Panc1 (cell line): ENCODE data around the gene PHF23. TPM values are rescaled to one million over a fixed set of nuclear protein-coding genes. Genes with fewer than 3 reads are reported as not detected.

Experiments
- ATAC-seq: fragments of 200-7000 bp; cut with Tn5 transposase; 2 replicates; pipeline ENCODE4 v1.9.1; 2020; ENCODE audit warnings: mild to moderate bottlenecking, moderate library complexity
- BruUV-seq: library from RNA; stranded (reverse); fragments of 400-500 nt; replicated peaks from 2 replicates; lab custom pipeline; 2021; lab: Mats Ljungman, UMichigan
- CTCF ChIA-PET: fragments of 300-600 bp; sonication (Branson Sonifier 250); formaldehyde crosslinking; loops from one replicate; lab custom pipeline; 2022; ENCODE audit warnings: antibody characterized with exemption; lab: Charles Lee
- POLR2A ChIA-PET: fragments of 300-600 bp; sonication (Branson Sonifier 250); formaldehyde crosslinking; loops from one replicate; lab custom pipeline; 2022; ENCODE audit warnings: antibody characterized with exemption; lab: Charles Lee
- DNase-seq: peaks from one replicate; pipeline ENCODE4 v3.0.0-alpha.2; 2010; ENCODE audit warnings: low read depth, low spot score
- H3K27ac ChIP-seq: 2 replicates; pipeline ENCODE4 v1.5.1; 2011; ENCODE audit warnings: mild to moderate bottlenecking, low read length, inconsistent platforms
- H3K27me3 ChIP-seq: fragments of 200-500 bp; sonication (Bioruptor generic); 2 replicates; pipeline ENCODE4 v1.6.0; 2014; ENCODE audit warnings: low read length, inconsistent platforms; ENCODE audit not compliant: control insufficient read depth, insufficient read depth
- H3K36me3 ChIP-seq: fragments of 200-500 bp; sonication (Bioruptor generic); 2 replicates; pipeline ENCODE4 v1.5.1; 2014; ENCODE audit warnings: inconsistent platforms, mild to moderate bottlenecking, low read length, moderate library complexity; ENCODE audit not compliant: control insufficient read depth, insufficient read depth
- H3K4me1 ChIP-seq: 2 replicates; pipeline ENCODE4 v1.5.1; 2011; ENCODE audit warnings: inconsistent platforms, mild to moderate bottlenecking, low read length, moderate library complexity; ENCODE audit not compliant: control insufficient read depth, insufficient read depth
- H3K4me3 ChIP-seq, 2 experiments: 2 replicates each; pipeline ENCODE4 v1.5.1; 2011 to 2012; ENCODE audit warnings: low read depth in 2 of 2, low read length in 2 of 2, mild to moderate bottlenecking in 2 of 2, inconsistent platforms in 1 of 2, moderate library complexity in 1 of 2
- H3K9me3 ChIP-seq: fragments of 200-500 bp; sonication (Bioruptor generic); 2 replicates; pipeline ENCODE4 v1.5.1; 2014; ENCODE audit warnings: low read depth, mild to moderate bottlenecking, inconsistent platforms, low read length, moderate library complexity; ENCODE audit not compliant: control insufficient read depth, insufficient read depth
- POLR2AphosphoS5 ChIP-seq: IDR thresholded peaks from 2 replicates; pipeline ENCODE4 v1.6.1; 2012; ENCODE audit warnings: mild to moderate bottlenecking, low read depth, low read length, moderate library complexity
- REST ChIP-seq, 2 experiments: IDR thresholded peaks; 2 replicates each; pipeline ENCODE4 v1.6.1; 2011 to 2012; ENCODE audit warnings: low read depth in 2 of 2, control low read depth in 1 of 2, low read length in 1 of 2, mild to moderate bottlenecking in 1 of 2, moderate library complexity in 1 of 2; ENCODE audit not compliant: insufficient read depth in 1 of 2
- SIN3A ChIP-seq: IDR thresholded peaks from 2 replicates; pipeline ENCODE4 v1.6.1; 2012; ENCODE audit warnings: low read depth, mild to moderate bottlenecking, low read length, moderate library complexity, borderline replicate concordance; ENCODE audit not compliant: insufficient read depth
- TCF7L2 ChIP-seq: IDR thresholded peaks from 2 replicates; pipeline ENCODE4 v1.6.1; 2011; ENCODE audit warnings: mild to moderate bottlenecking, low read depth, low read length, inconsistent platforms
- in situ Hi-C: cut with HindIII; loops from 2 replicates; pipeline ENCODE4 v1.10.0; 2016; ENCODE audit warnings: low sequenced_read_pairs, low pct_unique_long_range_greater_than_20kb
- intact Hi-C: fragments of 100-400 bp; cut with micrococcal nuclease; formaldehyde crosslinking; loops from one replicate; pipeline ENCODE4 v1.10.0; 2022; ENCODE audit not compliant: unreplicated experiment
- total RNA-seq: library from RNA; stranded (reverse); gene quantifications from one replicate; pipeline ENCODE4 v1.2.1, GENCODE V29; 2021; ENCODE audit not compliant: unreplicated experiment
- TF ChIP-seq, protein P1 (sequence below): fragments of 450-650 bp; IDR thresholded peaks from 2 replicates; pipeline ENCODE4 v1.5.1; 2017; ENCODE audit warnings: mild to moderate bottlenecking

Gene PHF23
- total RNA-seq, 1 experiment from 2014 or later = 69.3 TPM

DNA sequence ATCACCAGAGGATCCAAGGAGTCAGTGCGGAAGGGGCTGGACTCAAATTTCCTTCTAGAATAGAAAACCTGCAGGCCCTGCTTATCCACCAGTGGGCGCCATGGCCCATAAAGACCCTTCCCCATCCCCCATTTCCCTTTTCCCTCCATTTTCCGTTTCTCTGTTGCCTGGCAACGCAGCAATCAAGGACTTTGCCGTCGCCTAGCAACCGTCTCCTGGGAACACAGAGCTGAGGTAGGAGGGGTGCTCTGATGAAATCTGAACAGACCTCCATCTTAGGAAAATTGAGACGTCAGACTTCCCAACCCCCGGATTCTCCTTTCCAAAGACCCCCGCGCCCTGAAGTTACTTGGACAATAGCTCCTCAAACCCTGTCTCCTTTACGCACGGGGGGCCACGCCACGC is 25.4 kb downstream of the PHF23 start:
- TF ChIP-seq, protein P1, sequence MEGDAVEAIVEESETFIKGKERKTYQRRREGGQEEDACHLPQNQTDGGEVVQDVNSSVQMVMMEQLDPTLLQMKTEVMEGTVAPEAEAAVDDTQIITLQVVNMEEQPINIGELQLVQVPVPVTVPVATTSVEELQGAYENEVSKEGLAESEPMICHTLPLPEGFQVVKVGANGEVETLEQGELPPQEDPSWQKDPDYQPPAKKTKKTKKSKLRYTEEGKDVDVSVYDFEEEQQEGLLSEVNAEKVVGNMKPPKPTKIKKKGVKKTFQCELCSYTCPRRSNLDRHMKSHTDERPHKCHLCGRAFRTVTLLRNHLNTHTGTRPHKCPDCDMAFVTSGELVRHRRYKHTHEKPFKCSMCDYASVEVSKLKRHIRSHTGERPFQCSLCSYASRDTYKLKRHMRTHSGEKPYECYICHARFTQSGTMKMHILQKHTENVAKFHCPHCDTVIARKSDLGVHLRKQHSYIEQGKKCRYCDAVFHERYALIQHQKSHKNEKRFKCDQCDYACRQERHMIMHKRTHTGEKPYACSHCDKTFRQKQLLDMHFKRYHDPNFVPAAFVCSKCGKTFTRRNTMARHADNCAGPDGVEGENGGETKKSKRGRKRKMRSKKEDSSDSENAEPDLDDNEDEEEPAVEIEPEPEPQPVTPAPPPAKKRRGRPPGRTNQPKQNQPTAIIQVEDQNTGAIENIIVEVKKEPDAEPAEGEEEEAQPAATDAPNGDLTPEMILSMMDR = no peak
- in situ Hi-C loops (no loop called here), intact Hi-C loops (no loop called here)
- DNase-seq (no peak), ATAC-seq (no peak)
- Histone ChIP-seq H3K4me3 (peak overlapping the region; percentile 47 to 70), H3K27me3 (no peaks in the 10 kb centered on the region), H3K9me3 (no peaks in the 10 kb centered on the region), H3K27ac (peak overlapping the region; percentile 11; the same call in 1 of the 2 replicates), H3K4me1 (peaks cover 22% of the 10 kb centered on the region), H3K36me3 (no peaks in the 10 kb centered on the region)
- no TSS peak for BruUV-seq
- CTCF ChIA-PET = interaction anchor here (0.7 kb wide), 1 partner anchor 140 kb away, joined by 3 read pairs; no protein-coding TSS in a partner anchor
- POLR2A ChIA-PET = no interaction called here

GRCh38 chr17:7211491-7212273 is 27.6 kb downstream of the PHF23 start:
- Histone ChIP-seq H3K9me3 (no peaks in the 10 kb centered on the region), H3K27ac (no peak overlapping the region), H3K4me3 (no peak overlapping the region), H3K4me1 (peaks cover 7% of the 10 kb centered on the region), H3K36me3 (no peaks in the 10 kb centered on the region), H3K27me3 (no peaks in the 10 kb centered on the region)
- intact Hi-C loops = no loop called here
- ChIA-PET POLR2A (no interaction called here), CTCF (no interaction called here)
- in situ Hi-C loops = no loop called here
- TF ChIP-seq REST (IDR thresholded peaks at IDR 0.05; ENCODE audit: insufficient read depth in 1 of 2, low read depth in 2 of 2, low read length in 1 of 2) = no peak
- no peak for TF ChIP-seq POLR2AphosphoS5
- TF ChIP-seq SIN3A = no peak
- TF ChIP-seq, protein P1 = no peak
- no peak for TF ChIP-seq TCF7L2
- no TSS peak for BruUV-seq
- no peak for DNase-seq
- no peak for ATAC-seq
